C4-2B (cell line): ENCODE measurements around the gene IL12RB2.

Source experiments
- ZFX ChIP-seq: fragments of 450-650 bp; IDR thresholded peaks from 2 replicates; pipeline ENCODE4 v1.6.1; 2017
- TF ChIP-seq, protein P1 (sequence below): fragments of 450-650 bp; conservative IDR thresholded peaks from 2 replicates; pipeline ENCODE4 v1.5.1; 2017; ENCODE audit warnings: mild to moderate bottlenecking

DNA sequence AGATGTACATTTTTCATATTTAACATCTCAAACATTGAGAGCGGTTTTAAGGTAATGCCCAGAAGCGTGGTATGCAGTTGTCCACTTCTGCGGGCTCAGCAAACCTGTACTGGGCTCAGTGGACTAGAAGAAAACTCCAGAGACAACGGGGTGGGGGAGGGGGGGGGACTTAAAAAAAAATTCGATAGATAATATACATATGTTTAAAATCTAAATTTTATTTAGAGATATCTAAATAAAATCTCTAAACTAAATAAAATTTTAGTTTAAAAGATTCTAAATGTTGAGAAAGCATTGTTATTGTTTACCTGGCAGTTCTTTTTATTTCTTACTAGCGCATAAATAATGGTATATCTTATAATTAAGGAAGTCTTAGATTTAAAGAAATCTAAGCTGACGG, 1.1 kb upstream of the IL12RB2 start:
- TF ChIP-seq, protein P1, sequence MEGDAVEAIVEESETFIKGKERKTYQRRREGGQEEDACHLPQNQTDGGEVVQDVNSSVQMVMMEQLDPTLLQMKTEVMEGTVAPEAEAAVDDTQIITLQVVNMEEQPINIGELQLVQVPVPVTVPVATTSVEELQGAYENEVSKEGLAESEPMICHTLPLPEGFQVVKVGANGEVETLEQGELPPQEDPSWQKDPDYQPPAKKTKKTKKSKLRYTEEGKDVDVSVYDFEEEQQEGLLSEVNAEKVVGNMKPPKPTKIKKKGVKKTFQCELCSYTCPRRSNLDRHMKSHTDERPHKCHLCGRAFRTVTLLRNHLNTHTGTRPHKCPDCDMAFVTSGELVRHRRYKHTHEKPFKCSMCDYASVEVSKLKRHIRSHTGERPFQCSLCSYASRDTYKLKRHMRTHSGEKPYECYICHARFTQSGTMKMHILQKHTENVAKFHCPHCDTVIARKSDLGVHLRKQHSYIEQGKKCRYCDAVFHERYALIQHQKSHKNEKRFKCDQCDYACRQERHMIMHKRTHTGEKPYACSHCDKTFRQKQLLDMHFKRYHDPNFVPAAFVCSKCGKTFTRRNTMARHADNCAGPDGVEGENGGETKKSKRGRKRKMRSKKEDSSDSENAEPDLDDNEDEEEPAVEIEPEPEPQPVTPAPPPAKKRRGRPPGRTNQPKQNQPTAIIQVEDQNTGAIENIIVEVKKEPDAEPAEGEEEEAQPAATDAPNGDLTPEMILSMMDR, result no peak
- no peak for TF ChIP-seq ZFX
